Measurements from ENCODE around the gene AVEN.

- TF ChIP-seq, protein P1, sequence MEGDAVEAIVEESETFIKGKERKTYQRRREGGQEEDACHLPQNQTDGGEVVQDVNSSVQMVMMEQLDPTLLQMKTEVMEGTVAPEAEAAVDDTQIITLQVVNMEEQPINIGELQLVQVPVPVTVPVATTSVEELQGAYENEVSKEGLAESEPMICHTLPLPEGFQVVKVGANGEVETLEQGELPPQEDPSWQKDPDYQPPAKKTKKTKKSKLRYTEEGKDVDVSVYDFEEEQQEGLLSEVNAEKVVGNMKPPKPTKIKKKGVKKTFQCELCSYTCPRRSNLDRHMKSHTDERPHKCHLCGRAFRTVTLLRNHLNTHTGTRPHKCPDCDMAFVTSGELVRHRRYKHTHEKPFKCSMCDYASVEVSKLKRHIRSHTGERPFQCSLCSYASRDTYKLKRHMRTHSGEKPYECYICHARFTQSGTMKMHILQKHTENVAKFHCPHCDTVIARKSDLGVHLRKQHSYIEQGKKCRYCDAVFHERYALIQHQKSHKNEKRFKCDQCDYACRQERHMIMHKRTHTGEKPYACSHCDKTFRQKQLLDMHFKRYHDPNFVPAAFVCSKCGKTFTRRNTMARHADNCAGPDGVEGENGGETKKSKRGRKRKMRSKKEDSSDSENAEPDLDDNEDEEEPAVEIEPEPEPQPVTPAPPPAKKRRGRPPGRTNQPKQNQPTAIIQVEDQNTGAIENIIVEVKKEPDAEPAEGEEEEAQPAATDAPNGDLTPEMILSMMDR (IDR thresholded peaks at IDR 0.05; ENCODE audit: low read length): no peak
- no peak for TF ChIP-seq EZH2 (optimal IDR thresholded peaks at IDR 0.05; ENCODE audit: low read depth, low read length)
Measured at GRCh38 chr15:34013746-34014145, 25.3 kb downstream of the AVEN start.
